GM21360 (cell line): ENCODE measurements around the gene ARL2BP.

Source experiments
- ATAC-seq: cut with Tn5 transposase; IDR thresholded peaks from one replicate; pipeline ENCODE4 v1.9.1; 2021; ENCODE audit warnings: mild to moderate bottlenecking, moderate library complexity; ENCODE audit not compliant: unreplicated experiment

The ARL2BP gene

DNA sequence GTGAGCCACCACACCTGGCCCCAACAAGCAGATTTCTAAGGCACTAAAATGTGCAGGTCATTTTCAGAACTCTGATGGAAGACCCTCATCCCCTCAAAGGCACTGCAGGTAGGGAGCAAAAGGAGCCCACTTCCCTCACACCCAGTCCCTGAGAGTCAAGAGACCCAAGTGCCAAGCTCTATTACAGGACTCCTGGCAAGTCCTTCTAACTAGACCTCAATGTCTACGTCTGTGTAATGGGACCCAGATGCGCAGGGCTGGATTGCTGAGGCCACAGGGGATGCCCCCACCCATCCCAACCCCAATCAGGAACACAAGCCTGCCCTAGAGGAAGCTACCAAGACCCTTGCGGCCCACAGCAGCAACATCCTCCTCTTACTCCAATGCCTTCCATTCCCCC, 36.7 kb downstream of the ARL2BP start:
- ATAC-seq = no peak

DNA sequence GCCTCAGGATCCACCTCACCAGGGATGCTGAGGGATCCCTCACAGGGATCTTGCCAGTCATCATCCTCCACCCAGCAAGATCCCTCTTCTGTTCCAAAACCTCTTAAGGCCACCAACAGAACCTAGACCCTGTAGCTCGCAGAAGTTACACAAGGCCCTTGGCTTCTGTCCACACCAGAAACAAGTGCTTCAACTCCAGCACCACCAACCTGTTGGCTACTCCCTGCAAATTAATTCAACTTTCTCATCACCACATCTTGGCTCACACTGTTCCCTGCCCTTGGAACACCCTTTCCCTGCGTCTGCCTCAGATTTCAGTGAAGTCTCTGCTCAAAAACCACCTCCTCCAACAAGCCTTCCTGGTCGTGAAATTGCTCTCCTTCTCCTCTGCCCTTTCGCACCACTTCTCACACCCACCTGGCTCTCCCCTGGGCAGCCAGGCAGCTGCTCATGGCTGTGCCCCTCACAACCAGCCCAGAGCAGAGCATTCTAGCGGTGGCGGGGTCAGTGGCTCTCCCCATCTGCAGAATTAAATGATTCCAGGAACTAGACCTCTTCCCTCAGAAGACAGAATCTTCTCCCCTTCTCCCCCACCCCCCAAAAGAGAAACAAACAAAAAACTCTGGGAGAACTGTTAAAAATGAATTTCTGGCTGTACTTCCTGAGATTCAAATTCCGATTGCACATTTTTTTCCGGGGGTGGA, 37.6 kb downstream of the ARL2BP start:
- ATAC-seq = no peak

DNA sequence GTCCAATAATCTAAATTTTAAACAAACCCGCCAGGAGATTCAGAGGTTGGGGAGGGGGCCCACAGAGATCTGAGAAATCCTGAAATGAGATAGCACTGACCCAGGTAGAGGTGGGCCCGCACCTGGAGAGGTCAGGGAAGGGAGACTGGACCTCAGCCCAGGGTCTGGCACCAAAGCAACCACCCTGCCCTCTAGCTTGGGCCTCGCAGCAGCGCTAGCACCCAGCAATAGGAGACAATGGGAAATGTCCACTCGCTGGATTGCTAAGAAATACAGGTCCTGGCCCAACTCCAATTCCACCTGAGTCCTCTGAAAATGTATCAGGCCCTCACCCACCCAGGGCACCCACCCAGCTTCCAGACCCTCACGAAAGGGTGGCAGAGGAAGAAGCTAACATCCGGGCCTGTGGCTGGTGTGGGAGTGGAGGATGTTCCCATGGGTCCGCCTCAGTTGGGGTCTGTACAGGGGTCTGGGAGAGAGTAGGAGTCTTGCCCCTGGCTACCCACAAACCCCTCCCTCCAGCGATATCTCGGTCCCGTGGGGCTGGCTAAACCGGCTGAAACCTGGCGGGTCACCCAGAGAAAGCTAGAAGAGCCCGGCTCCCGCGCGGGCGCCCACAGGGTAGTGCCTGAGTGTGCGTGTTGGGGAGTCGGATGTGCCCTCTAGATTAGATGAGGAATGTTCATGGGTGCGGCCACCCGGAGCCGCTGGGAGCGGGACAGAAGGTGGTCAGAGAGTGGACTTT, 38.3 kb downstream of the ARL2BP start:
- no peak for ATAC-seq

DNA sequence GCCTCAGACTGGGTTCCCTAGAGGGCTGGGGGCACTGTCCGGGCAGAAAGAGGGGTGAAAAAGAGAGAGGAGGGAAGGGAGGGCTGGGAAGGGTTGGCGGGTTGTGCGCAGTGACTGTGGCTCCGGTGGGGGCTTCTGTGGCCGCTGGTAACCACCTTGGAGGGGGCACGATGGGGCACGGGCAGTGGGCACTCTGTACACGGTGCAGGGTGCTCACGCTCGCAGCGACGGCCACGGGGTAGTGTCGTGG, 38.8 kb downstream of the ARL2BP start:
- ATAC-seq = no peak

DNA sequence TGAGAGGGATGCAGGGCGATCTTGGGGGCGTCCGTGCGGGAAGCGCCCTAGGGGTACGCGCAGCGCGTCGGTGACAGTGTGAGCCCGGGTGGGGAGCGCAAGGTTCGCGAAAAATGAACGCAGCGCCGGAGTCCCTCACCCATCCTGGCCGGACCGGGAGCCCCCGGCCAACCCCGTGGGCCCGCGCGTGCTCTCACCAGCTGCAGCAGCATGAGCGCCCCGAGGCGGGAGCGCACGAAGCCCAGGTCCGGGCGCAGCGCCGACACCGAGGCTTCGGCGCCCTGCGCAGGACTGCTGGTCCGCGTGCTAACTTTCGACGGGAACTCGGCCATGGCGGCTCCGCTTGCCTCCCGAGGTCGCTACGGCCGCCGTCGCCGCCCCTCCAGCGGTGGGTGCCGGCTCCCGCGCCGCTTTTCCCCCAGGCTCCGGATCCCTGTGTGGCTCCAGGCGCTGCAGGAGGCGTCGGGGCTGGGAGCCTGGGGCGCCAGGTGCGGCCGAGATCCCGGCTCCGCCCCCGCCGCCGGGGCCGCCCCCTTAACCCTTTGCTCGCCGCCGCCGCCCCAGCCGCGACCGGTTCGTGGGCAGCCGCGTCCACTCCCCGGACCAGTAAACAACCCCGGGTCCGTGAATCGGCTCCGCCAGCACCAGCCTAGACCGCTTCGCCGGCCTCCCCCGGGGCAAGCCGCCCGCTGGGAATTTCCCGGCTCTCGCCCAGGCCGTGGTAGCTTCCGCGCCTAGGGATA, 39.3 kb downstream of the ARL2BP start, which contains the start of gene PLLP:
Gene PLLP (minus strand): TSS at position 464 of the 743 bp plus-strand sequence. CDS start 132 bp downstream, at position 332.
- ATAC-seq = no peak

DNA sequence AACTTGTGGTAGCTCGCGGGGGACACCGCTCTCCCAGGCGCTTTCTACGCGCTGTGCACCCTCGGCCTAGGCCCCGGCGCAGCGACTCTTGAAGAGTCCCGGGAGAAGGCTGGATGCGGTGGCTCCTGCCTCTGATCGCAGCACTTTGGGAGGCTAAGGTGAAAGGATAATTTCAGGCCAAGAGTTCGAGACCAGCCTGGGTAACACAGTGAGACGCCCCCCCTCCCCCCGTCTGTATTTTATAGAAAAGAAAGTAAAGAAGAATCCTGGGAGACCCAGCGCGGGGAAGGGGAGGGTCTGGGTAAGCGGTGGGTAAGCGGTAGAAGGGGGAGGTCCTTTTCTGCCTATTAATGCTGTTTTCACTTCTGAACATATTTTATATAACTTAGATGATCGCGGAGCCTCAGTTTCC, 39.9 kb downstream of the ARL2BP start:
- ATAC-seq = no peak

DNA sequence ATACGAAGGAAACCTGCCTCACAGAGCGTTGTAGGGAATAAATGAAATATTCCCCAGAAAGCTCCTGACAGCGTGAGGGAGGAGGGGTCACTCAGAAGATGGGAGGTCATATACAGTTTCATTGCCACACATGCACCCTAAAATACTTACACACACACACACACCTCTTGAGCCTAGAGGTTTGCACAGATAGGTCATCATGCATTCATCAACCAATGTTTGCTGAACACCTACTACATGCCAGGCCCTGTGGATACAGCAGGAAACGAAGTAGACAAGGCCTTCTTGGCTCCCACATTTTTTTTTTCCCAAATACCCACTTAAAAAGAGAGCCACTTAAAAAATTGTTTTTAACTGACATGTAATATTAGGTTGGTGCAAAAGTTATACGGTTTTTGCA, 40.3 kb downstream of the ARL2BP start:
- ATAC-seq = no peak

DNA sequence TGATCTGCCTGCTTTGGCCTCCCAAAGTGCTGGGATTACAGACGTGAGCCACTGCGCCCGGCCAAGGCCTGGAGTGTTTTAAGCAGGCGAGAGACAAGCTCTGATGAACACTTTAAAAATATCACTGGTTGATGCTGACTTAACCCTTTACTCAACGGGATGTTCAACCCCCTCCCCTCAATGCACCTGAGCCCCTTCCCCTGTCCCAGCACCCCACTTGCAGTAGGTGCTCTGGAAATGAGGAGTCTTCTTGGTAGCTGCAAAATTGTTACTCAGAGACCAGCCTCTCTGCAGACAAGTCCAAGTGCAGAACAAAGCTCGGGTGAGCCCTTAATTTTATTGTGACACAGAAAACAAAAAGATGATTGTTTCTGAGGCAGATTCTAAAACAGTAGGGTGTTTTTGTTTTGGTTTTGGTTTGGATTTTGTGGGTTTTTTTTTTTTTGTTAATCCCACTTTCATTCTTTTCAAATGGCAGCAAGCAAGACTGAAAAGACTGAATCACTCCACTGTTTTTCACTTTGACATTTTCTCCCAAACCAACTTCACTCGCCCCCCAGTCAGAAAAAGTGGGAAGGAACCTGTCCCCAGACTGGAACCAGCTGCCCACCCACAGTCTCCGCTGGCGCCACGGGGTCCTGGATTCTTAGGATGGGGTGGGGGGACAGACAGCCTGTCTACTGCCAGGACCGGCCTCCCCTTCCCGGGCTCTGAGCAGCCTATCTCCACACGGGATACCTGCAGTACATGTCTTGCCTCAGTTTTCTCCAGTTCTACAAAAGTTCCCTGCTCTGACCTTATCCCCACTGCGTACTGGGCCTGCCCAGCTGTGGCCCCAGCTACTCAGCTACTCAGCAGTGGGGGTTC, 44.6 kb downstream of the ARL2BP start:
- no peak for ATAC-seq

DNA sequence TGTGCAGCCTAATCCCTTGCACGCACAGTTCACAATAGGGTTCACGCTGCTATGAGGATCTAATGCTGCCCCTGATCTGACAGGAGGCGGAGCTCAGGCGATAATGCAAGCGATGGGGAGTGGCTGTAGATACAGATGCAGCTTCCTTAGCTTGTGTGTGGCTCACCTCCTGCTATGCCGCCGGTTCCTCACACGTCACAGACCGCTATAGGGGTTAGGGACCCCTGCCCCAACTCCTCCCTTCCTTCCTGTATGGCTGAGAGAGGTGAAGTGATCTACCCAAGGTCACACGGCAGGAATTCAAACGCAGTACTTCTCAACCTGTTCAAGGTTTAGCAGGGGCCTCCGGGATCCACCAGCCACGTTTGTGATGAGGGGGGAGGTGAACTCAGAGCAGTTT, 52.8 kb downstream of the ARL2BP start:
- ATAC-seq = no peak

DNA sequence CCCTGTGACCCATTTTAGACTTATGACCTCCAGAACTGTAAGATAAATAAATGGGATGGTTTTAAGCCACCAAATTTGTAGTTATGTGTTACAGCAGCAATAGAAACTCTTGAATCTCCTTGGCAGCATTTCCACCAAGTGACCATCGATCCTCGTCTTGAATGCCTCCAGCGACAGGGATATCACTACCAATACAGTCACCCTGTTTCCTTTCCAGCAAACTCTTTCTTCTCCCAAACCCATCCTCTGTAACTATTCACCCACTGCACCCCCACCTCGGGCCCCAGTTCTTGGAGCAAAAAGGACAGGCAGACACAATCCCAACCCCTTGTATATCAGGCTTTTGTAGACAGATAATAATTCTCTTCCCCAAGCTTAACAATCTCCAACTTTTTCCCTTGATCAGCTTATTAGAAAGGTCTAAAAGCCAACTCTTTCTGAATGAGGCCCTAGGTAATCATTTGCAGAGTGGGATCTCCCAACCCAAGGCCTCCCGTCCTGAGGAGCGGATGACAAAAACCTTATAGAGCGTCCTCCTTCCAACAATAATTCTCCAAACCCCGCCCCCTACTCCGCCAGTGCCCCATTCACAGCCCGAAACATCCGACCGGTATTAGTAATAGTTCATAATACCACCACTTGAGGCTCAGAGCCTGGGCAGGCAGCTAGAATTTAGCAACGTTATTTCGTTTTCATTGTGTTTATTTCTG, 54.1 kb downstream of the ARL2BP start:
- ATAC-seq = peak; percentile 20

DNA sequence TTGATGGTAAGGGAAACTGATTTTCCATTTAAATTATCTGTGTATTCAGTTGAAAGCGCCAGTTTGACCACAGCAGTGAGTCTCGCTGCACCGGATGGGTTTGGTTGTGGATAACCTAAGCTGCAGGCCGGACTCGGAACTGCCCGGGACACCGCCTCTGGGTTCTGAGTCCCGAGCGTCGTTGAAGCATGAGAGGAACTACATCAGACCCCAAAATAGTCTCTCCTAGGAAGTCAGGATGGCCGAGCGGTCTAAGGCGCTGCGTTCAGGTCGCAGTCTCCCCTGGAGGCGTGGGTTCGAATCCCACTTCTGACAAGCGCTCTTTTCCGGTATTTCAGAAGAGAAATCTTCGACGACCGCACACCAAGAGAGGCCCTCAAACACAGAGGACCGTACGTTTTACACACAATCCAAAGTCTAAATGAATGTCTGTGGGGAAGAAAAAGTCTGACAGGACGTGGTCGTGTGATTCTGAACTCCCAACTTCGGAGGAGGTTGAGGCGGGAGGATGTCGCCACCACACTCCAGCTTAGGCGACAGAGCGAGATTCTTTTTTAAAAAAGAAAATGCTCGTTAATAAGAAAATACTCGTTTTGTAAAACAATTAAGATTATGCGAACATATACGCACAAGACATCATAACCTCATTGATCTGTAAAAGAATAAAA, 54.8 kb downstream of the ARL2BP start:
- ATAC-seq = peak; percentile 46

DNA sequence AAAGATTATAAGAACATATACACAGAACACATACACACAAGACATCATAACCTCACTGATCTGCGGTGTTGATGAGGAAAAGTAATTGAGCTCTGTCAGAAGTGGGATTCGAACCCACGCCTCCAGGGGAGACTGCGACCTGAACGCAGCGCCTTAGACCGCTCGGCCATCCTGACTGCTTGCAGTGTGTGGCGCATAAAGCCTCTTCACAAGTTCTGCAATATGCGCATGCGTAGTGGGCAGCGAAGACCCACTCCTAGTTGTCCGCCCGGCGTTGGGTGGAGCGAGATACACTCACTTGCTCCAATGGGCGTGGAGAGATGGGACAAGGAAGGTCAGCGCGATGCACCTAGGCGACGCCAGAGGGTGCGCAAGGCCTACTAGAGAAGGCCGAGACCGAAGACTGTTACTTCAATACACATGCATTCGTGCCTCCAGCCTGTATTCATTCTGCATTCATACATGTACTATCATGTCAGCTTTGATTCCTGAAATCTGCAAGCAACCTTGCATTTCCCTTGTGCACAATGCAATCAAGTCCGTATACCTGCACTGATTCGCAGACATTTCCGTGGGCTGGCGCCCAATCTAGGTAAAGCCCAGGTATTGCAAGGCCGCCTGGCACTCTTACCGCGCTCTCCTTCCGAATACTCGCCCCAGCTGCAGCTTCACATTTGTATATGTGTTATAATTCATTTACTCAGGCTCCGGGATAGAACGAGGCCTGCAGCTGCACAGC, 55.5 kb downstream of the ARL2BP start:
- ATAC-seq = peak; percentile 86

DNA sequence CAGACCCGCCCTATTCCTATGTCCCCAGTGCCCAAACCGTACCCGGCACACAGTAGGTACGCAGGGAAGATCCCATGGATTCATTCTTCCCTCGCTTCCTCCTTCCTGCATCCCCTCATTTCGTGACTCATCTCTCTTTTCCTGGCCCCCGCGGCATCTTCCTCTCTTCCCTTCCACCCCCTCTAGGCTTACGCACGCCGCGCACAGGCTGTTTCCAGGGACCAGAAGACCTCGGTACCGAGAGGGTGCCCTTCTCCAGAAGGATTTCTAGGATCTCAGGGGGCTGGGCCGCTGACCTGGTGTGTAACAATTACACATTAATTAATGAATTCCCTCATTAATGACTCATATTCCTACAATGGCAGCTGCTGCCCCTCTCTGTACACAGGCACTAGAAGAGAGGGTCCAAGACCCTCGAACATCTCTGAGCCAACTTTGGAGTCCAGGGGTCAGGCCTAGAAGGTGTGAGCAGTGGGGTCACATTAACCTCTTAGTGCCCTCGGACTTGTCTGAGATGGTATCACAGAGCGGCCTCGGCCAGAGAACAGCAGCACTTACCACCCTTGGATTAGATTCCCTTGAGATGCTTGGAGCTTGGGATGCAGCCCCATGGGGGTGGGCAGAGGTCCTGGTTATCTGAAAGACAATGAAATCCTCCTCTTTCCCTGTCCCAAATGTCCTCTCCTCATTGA, 56.2 kb downstream of the ARL2BP start:
- ATAC-seq = no peak
